ENCODE results near the gene NSF.

The NSF gene

DNA sequence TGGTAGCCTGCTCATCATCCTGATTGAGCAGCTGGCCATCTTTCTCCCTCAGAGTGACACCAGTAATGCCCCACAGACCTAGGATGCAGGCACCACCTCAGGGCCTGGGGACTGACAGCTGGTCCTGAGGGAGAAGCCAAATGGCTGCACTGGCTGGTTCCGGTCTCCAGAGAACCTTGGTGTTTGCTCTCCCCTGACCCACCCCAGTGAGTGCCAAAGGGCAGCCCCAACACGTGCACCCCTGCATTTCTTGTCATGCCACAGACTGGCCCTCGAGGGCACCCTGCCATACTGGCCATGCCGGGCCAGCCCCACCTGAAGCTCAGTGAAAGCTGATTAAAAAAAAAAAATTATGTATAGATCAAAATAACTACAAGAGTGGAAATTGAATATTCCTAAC, 127.5 kb downstream of the NSF start:
- DNase-seq (ENCODE audit: low read depth), result no peak

DNA sequence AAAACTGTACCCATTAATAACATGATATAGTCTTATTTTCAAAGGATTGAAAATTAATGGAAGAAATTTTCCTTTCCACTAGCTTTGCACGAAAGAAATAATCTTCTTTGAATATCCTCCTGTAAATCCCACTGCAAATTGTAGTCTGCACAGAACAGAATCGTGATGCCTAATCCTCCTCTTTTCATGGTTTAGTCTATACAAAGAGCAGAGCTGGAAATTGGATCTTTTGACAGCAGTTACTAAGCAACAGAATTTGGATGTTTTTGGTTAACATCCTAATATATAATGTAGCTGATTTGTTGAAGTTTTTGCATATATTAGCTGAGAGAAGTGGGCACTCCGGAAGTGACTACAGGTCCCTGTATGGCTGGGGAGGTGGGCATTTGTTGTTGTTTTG, 129.4 kb downstream of the NSF start:
- DNase-seq (ENCODE audit: low read depth), result no peak

DNA sequence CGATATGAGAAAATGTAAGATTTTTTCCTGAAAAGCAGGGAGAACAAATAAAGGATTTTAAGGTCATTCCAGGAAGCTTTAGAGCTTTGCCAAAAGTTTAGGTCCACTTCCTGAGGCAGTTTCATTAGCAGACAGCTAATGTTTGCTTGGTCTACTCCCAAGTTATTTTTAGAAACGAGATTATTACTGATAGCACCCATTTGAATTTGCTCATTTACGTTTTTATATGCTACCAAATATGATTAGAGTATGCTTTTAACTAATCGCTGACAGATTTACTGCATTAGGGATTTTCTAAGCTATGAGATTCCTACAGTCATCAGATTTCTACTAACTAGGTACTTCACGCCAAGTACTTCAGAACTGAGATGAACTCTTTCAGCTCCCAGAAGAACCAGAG, 129.9 kb downstream of the NSF start:
- no peak for DNase-seq (ENCODE audit: low read depth)

DNA sequence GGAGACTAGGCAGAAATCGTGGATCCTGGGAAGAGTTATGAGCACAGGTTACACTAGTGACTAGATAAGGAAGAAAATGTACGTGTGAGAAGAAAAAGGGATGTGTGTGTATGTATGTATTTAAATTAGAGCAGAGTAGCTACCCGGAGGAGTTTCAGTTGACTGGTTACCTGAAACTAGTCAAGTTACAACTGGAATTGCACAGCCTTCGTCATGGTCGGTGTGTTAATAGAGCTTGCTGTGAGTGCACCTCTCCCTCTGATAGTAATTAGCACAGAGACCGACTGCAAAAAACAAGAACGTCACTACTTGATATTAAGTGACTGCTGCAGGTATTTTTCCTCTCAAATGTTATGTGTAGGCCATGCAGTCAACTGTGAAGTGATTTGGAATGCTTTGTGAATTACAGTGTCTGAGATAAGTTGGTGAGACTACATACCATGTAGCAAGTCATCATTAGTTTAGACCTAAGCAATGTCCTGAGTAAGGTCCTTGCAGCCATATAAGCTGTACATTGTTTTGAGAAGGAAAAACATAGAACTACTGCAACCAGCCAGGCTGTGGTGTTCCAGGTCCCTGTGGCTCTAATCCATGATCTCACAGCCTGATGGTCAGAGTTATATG, 132.3 kb downstream of the NSF start:
- DNase-seq (ENCODE audit: low read depth), result no peak

DNA sequence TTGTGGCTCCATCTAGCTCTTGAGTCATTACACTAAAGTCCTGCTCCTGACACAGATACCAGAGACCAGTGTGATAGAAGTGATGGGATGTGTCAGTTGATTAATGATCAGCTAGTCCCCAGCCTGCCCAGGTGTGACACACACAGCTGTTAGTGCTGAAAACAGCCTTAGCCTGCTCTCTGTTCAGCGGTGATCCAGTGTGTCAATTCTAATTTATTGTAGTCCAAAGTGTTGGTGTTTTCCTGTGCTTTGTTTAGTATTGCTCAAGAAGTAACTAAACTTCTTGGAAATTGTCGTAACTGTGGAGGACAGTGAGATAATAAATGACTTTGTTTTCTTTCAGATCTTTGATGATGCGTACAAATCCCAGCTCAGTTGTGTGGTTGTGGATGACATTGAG, 135.7 kb downstream of the NSF start:
- no peak for DNase-seq (ENCODE audit: low read depth)

DNA sequence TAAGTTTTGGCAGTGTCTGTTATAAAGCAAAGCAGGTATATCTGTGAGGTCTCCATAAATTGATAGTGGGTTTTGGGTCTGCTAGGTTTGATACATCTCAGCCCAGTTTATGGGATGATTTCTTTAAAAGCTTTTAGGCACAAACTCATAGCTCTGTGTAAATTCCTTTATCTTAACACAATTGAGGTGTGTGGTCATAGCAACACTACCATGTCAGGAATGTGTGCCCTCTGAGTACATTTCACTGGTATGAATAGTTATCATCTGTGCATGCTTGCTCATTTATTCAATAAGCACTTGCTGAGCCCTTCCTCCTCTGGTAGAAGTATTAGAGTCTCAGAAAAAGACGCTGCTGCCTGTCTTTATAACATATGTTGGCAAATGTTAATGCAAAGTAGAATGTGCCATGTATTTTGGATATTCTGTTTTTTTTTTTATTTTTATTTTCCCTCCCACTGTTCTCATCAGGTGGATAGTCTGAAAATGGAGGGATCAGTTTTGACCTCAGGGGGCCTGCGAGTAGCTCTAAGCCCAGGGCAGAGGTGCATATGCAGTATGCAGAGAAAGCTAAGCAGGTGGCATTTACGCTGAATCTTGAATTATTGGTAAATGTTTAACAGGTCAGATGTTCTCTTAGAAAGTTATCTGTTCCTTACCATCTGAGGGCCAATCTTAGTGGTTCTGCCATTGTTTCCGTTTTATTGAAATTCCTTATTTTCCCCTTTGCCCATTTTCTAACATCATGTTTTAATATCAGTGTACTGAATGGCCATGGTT, 137.3 kb downstream of the NSF start:
- peak; percentile 64 for DNase-seq (ENCODE audit: low read depth)

DNA sequence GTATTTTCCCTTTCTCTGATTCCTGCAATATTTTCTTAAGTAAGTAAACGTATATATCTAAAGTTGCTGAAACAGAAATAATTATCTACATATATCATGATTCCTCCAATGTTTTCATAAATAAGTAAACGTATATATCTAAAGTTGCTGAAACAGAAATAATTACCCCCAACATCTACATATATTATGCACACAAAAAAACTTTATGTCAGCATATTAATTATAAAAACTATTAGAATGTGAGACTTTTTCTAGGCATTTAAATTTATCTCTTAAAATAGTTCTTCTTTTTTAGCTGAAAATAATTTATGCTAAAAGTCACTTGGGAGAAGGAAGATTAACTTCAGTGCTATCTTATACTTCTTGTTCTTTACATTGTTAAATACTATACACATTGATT, 139.6 kb downstream of the NSF start:
- no peak for DNase-seq (ENCODE audit: low read depth)

DNA sequence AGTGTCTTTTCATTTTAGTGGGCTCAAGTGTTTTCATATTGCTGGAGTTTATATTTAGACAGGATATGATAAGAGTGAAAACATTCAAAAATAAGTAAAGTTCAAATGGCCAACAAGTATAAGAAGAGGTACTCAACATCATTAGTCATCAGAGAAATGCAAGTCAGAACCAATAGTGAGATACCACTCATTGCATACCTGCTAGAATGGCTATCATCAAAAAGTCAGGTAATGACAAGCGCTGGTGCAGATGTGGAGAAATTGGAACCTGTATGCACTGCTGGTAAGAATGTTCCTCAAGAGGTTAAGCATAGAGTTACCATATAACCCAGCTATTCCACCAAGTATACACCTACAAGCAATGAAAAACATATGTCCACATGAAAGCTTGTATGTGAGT, 140.2 kb downstream of the NSF start:
- no peak for DNase-seq (ENCODE audit: low read depth)

DNA sequence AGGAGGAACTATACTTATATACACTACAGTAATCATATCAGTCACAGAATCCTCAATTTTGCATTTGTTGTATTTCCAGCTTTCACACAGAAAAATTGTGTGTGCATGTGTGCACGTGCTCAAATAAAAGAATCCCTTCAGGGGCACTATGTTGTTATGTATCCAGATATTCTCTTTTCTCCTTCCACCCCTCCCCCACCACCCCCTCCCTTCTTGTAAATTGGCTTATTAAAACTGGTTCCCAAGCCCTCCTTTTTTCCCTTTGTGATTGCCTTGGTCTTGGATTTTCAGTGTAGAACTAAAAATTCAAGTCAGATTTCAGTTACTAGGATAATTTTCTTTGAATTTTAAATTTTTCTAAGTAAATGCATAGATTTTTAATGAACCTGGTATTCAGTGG, 141.7 kb downstream of the NSF start:
- DNase-seq (ENCODE audit: low read depth), result no peak

DNA sequence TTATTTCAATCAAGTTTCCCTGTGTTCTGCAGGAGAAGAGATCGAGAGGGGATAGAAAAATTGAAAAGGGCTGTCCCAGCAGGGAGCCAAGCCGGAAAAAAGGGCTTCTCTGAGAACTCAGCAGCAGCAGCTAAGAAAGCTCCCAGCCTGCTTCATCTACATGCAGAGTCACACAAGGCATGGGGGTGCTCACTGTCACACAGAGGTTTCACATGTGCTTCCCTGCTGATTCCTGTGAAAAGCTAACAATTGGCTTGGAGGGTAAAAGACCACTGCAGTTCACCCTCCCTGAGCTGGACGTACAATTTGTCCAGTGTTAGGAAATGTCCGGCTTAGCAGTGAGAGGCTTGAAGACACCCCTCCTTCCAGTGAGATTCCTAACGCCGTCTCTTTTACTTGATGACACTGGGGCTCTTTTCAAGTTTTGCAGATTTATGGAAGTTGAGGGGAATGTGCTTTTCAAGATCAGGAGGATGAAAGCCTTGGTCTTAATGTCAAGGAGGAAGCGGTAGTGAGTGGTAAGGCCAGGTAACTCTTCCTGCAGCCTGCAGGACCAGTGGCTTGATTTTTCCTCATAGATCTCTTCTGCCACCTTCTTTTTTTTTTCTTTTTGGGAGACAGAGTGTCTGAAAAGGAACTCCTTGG, 142.4 kb downstream of the NSF start:
- DNase-seq (ENCODE audit: low read depth), result no peak

DNA sequence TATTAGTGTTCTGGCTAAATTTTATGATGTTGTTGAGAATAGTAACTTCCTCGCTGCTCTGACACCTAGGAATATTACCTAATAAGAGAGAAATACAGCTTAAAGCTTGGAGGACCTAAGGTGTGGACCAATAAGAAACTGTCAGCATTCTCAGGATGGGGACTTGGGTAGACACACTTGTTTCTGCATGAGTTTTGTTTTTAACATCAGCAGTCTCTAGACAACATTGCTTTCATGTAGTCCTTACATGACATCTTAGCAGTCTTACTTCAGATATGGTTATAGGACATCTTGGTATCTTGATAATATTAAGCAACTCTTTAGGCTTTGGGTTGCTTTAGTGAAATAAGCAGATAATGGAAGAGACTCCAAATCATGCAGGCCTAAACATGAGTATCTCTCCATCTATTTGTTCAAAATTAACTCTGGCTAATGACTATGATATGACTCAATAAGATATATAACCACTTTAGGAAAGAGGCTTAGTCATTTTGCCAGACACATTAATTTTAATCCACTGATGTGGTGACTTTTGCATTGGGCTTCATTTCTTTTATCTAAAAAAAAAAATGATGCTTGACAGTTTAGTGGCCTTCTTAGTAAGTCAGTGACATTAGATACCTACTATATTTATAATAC, 143.5 kb downstream of the NSF start:
- DNase-seq (ENCODE audit: low read depth), result peak; percentile 25

DNA sequence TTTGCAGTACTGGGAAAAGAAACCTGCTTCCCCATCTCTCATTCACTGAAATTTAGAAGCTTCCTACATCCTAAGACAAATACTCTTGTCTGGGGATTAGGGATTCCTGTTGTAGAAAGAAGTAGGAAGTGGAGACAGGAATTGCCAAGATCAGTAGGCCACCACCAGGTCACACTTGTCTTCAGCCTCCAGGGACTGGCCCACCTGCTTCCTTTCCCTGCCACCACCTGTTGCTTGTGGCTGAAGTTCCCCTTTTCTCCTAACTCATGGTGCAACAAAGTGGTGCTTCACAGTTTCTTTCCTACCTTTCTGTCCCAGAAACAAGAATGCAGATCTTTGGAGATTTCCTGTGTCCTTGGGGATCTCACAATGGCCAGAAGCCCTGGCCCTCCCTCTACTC, 145.6 kb downstream of the NSF start:
- no peak for DNase-seq (ENCODE audit: low read depth)

DNA sequence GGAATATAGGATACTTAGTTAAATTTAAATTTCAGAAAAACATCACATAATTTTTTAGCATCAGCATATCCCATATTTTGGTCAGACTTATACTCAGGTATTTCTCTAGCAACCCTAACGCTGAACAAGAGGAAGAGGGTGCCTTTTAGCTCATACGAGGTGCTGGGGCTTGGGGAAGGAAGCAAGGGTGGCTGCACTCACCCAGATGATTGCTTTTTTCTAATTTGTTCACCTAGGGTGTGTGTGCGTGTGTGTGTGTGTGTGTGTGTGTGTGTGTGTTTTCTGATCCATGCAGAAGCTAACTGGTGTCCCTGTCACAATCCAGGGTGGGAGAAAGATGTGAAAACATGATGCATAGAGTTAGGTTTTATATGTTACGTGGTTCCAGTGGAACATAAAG, 146.9 kb downstream of the NSF start:
- DNase-seq (ENCODE audit: low read depth), result no peak

DNA sequence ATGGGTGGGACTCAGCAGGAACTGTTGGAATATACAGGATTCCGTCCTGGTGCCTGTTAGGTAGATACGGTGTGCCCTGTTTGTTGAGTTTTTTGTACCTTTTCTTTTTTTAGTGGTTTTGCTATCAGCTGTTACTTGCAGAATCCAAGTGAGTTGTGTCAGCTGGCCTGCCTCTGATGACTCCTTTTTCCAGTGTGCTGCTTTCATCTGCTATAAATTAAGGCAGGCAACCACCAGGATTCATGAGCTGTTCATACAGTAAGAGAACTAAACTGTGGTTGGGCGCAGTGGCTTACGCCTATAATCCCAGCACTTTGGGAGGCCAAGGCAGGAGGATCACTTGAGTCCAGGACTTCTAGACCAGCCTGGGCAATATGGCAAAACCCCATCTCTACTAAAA, 148.1 kb downstream of the NSF start:
- DNase-seq (ENCODE audit: low read depth), result no peak

DNA sequence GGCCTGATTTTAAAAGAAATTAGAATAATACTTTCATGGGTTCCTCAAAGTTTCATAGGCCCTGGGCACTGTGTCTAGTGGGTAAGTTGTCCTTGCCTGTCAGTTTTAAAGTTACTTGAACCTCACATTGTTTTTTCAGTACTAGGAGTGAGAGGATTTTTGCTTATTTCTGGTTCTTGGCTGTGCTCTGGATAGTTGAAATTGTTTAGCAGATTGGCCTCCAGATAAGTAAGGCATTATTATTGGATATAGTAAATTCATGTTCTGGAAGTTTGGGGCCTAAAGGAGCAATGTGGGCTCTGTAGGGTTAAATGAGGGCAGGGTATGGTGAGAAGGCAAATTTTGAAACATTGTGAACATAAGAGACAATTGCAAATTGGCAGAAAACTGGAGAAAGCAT, 149.5 kb downstream of the NSF start:
- DNase-seq (ENCODE audit: low read depth), result no peak

DNA sequence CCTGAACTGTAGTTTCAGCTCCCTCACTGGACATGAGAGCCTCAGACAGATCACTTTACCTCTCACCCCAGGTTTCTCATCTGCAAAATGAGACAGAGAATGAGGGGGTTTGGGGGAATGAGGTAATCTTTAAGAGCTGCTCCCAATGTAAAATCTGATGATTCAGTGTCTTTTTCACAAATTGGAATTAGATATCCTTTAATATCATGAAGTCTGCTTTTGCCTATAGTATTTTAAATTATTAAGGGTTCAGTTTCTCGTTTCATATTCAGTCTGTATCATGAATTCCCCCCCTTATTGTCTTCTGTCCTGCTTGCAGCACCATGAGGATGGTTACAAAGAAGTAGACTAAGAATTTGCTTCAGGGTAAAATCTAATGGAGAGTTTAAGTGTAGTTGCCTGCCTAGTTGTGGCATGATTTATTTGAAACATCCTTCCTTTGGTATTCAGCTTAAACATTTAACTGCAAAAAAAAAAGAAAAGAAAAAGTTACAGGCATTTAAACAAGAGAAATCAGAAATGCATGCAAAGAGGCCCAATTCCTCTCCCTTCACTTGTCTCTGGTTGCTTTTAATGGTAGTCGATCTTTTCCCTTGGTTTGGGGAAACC, 150.8 kb downstream of the NSF start:
- DNase-seq (ENCODE audit: low read depth), result no peak

DNA sequence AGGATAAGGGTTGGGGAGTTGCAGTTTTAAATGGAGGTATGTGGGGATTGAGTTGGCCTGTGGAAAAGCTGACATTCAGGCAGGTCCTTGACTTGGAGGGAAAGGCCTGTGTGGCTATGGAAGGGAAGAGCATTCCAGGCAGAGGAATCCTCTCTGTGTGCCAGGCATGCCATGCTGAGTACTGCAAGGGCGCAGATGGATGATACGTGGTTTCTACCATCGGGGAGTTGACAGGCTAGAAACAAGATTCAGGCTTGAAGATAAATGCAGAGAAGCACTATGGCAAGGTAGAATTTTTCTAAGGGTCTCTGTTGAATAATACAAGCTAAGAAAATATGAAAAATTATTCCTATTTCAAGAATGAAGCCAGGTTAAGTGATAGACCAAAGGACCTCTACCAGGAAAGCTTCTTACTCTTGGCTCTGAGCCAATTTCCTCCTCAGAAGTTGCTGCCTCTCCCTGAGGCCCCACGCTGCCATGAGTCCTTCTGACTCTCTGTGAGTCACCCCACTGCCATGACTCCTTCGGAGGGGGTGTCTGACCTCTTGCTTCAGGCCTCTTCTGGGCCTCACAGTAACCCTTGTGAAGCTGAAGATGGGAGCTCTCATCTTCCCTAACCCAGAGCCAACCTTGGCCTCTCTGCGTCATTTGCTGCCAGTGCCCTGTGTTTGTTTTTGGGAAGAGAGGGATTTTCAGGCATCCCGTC, 152.2 kb downstream of the NSF start:
- DNase-seq (ENCODE audit: low read depth), result peak; percentile 63

DNA sequence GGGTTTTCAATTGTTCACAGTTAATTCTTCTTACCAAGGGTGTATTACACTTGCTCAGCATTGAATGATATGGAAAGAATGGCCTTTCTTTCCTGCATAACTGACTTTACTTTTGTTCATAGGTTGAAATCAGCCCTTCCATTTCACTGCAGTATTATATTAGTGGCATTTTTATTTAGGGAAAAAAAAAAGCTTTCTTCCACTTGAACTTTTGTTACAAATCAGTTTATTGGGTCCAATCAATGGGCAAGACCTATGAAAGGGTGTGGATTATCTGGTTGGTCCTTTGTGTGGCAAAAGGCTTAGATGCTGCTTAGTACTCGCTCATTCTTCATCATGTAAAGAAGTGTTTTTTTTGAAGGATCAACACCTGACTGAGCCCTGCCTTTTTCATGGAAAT, 154.0 kb downstream of the NSF start:
- no peak for DNase-seq (ENCODE audit: low read depth)

DNA sequence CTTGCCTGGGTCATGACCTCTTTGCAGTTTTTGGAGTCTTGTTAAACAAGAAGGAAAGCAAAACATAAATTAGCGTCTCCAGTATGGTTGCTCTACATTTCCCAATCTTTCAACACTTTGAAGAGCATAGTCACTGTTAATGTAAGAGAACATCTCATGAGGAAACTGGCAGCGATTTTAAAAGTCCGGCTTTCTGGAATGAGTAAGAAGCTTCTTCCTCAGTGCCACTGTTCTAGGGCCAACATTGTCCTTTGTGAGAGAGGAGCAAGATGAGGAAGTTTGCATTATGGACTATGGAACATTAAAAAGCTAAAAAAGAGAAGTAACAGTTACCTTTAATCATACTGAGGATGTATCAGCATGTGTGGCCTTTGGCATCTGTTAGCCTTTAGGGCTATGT, 154.9 kb downstream of the NSF start:
- no peak for DNase-seq (ENCODE audit: low read depth)

DNA sequence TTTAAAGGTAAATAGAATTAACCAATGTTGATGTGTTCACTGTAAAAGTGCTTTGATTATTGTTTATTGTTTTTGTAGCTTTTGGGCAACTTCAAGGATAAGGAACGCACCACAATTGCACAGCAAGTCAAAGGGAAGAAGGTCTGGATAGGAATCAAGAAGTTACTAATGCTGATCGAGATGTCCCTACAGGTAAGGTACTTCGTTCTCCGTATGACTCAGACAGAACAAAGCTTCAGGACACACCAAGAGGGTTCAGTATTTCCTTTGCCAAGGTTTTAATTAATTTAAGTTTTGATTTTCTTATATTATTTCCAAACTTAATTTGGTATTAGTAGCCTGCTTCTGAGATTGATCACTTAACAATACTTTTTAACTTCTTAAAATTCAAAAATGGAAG, 161.0 kb downstream of the NSF start:
- no peak for DNase-seq (ENCODE audit: low read depth)

DNA sequence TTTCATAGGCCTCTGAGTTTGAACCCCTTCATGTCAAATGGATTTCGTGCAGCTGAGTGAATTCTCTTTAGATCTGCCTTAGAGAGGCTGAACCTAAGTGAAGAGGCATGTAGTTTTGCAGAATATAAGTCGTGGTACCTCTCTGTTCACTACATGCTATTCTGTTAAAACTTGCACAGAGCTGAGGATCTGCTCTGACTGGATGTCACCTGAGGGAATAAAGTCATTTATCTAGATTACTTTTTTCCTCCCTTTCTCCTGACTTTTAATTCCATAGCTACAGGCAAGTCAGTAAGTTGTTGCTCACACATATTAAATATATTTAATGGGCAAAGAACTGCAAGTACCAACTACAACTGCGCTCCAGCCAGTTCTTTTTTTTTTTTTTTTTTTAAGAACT, 163.3 kb downstream of the NSF start:
- DNase-seq (ENCODE audit: low read depth), result no peak

All from GM04503 (cell line).